ENCODE measurements around the gene ZNF320. TPM values are rescaled to one million over a fixed set of nuclear protein-coding genes. Genes with fewer than 3 reads are reported as not detected.

ZNF320 gene
- polyA plus RNA-seq, 3 donors from 2014 or later, result 4.9 to 5.5 TPM; not detected in 1

Other genes with a start within 250 kb of the ZNF320 start
- gene ZNF611, start 162.6 kb downstream of the ZNF320 start, polyA plus RNA-seq, result 10 to 100 TPM; 18.4 to 75.2 (median 27.4) TPM
- gene ZNF600, start 110.8 kb downstream of the ZNF320 start, polyA plus RNA-seq, result 100 to 1,000 TPM in 1 of 3 donors, 10 to 100 TPM in 2; 28.2 to 114 (median 42.4) TPM
- 10 to 100 TPM; 25.8 to 59.5 (median 59.4) TPM for gene ZNF28, start 76.0 kb downstream of the ZNF320 start, polyA plus RNA-seq
- gene ZNF468, start 40.0 kb downstream of the ZNF320 start, polyA plus RNA-seq, result 10 to 100 TPM; 22.5 to 40.5 (median 35.5) TPM
- 1 to 10 TPM; 1.9 to 3.9 (median 1.9) TPM for gene ZNF888, start 25.8 kb upstream of the ZNF320 start, polyA plus RNA-seq
- 10 to 100 TPM in 1 of 3 donors, 1 to 10 TPM in 2; 9.8 to 21.0 (median 10.0) TPM for gene ZNF816, start 65.2 kb upstream of the ZNF320 start, polyA plus RNA-seq
- gene ERVV-1, start 116.3 kb upstream of the ZNF320 start, polyA plus RNA-seq, result not detected
- not detected for gene ERVV-2, start 147.1 kb upstream of the ZNF320 start, polyA plus RNA-seq
- gene ZNF160, start 205.8 kb upstream of the ZNF320 start, polyA plus RNA-seq, result 10 to 100 TPM in 2 of 3 donors, 1 to 10 TPM in 1; 8.5 to 25.3 (median 13.9) TPM
- 1 to 10 TPM; 3.1 to 7.3 (median 6.0) TPM for gene ZNF415, start 235.3 kb upstream of the ZNF320 start, polyA plus RNA-seq

Data from immature natural killer cell (primary cell).